GM18951 (cell line): Measurements from ENCODE around the gene CCDC92.
"Not testable (repeated sequence)": the region's sequence is repeated elsewhere in the genome, so short reads cannot be mapped to it uniquely, and the experiment has no call there.

Experiments
- POLR2A ChIP-seq: IDR thresholded peaks from 4 replicates; pipeline ENCODE4 v1.6.1; 2011; ENCODE audit warnings: mild to moderate bottlenecking; ENCODE audit not compliant: insufficient read length, insufficient read depth; ENCODE audit errors: extremely low read depth
- in situ Hi-C: fragments of 300-500 bp; cut with MboI; formaldehyde crosslinking; loops from one replicate; pipeline ENCODE4 v1.12.0; 2022; ENCODE audit warnings: low sequenced_read_pairs, mixed read lengths, inconsistent platforms; ENCODE audit not compliant: unreplicated experiment

The CCDC92 gene

GRCh38 chr12:123923927-123924326, 48.7 kb downstream of the CCDC92 start:
- TF ChIP-seq POLR2A = no peak
- in situ Hi-C loops = no loop called here

GRCh38 chr12:123923038-123923437, 49.6 kb downstream of the CCDC92 start:
- in situ Hi-C loops = no loop called here
- no peak for TF ChIP-seq POLR2A

- in situ Hi-C loops = no loop called here
- TF ChIP-seq POLR2A = no peak
Measured at GRCh38 chr12:123919980-123920360, 52.7 kb downstream of the CCDC92 start.

GRCh38 chr12:123917337-123917850, 55.2 kb downstream of the CCDC92 start:
- no peak for TF ChIP-seq POLR2A
- in situ Hi-C loops = no loop called here

GRCh38 chr12:123916729-123917128, 55.9 kb downstream of the CCDC92 start:
- no peak for TF ChIP-seq POLR2A
- in situ Hi-C loops = no loop called here

GRCh38 chr12:123914726-123915333, 57.8 kb downstream of the CCDC92 start:
- TF ChIP-seq POLR2A = no peak
- in situ Hi-C loops = no loop called here

- TF ChIP-seq POLR2A = no peak
- in situ Hi-C loops = no loop called here
Measured at GRCh38 chr12:123912415-123913380, 59.9 kb downstream of the CCDC92 start.

GRCh38 chr12:123911672-123912409, 60.8 kb downstream of the CCDC92 start:
- in situ Hi-C loops = not testable (repeated sequence)

GRCh38 chr12:123910761-123911193, 61.9 kb downstream of the CCDC92 start:
- TF ChIP-seq POLR2A = no peak
- in situ Hi-C loops = no loop called here

GRCh38 chr12:123910057-123910456, 62.6 kb downstream of the CCDC92 start:
- no peak for TF ChIP-seq POLR2A
- in situ Hi-C loops = no loop called here

GRCh38 chr12:123908884-123909725, 63.5 kb downstream of the CCDC92 start:
- in situ Hi-C loops = no loop called here
- no peak for TF ChIP-seq POLR2A

- in situ Hi-C loops = no loop called here
- no peak for TF ChIP-seq POLR2A
Measured at GRCh38 chr12:123907726-123908476, 64.7 kb downstream of the CCDC92 start.
